ENCODE results near the gene TAF11L9.
"Not testable (repeated sequence)": the region's sequence is repeated elsewhere in the genome, so short reads cannot be mapped to it uniquely, and the experiment has no call there.

The TAF11L9 gene

GRCh38 chr5:17594255-17594654 is at the start of gene TAF11L9:
TAF11L9 (minus strand) TSS chr5:17594394.
- DNase-seq, result not testable (repeated sequence)

- DNase-seq, result no peak
Observed at GRCh38 chr5:17634160-17634559, 40.0 kb upstream of the TAF11L9 start, which contains the start of gene TAF11L14. TAF11L14 (plus strand) TSS chr5:17634460.

- DNase-seq, result not testable (repeated sequence)
Observed at GRCh38 chr5:17631788-17632187, 37.6 kb upstream of the TAF11L9 start, which contains the start of gene TAF11L13. TAF11L13 (plus strand) TSS chr5:17632088.

GRCh38 chr5:17625686-17626085 is 31.5 kb upstream of the TAF11L9 start:
- DNase-seq, result no peak

GRCh38 chr5:17620627-17621026 is 26.4 kb upstream of the TAF11L9 start:
- no peak for DNase-seq

GRCh38 chr5:17619354-17619753 is 25.2 kb upstream of the TAF11L9 start:
- no peak for DNase-seq

DNA sequence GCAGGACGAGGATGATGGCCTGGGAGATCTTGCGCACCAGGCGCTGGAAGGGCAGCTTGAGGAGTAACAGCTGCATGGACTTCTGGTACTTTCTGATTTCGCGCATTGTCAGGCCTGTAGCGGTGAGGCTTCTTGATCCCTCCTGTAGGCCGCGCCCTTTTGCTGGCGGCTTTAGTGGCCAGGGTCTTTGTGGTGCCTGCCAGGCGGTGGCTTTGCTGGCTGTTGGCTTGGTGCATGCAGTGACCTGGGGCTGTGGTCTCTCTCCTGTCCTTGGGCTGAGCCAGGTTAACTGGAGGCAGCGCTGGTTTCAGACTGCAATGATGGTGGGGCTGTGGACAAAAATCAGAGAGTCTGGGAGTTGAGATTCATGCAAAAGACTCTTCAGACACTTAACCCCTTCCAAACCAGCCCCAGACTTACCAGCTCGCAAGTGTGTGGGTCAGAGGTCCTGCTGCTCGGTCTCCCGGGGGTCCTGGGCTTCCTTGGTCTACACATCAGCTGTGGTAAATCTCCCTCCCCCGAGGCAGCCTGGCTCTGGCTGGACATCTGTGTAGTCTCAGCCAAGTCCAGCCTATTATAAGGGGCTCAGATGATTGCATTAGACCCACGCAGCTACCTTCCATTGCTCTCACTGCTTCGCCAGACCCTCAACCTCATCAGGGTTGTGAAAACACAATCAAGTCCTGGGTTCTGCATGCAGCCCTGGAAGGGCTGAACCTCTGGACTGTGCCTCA is 20.8 kb upstream of the TAF11L9 start:
- no peak for DNase-seq

- not testable (repeated sequence) for DNase-seq
Observed at GRCh38 chr5:17610092-17610491, 15.9 kb upstream of the TAF11L9 start, which contains the start of gene TAF11L12. TAF11L12 (plus strand) TSS chr5:17610392.

DNA sequence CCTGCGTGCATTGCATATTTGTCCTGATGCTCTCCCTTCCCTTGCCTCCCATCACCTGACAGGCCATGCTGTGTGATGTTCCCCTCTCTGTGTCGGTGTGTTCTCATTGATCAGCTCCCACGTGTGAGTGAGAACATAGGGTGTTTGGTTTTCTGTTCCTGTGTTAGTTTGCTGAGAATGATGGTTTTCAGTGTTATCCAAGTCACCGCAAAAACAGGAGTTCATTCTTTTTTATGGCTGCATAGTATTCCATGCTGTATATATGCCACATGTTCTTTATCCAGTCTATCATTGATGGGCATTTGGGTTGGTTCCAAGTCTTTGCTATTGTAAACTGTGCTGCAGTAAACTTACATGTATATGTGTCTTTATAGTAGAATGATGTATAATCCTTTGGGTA is 13.3 kb upstream of the TAF11L9 start:
- DNase-seq, result not testable (repeated sequence)

DNA sequence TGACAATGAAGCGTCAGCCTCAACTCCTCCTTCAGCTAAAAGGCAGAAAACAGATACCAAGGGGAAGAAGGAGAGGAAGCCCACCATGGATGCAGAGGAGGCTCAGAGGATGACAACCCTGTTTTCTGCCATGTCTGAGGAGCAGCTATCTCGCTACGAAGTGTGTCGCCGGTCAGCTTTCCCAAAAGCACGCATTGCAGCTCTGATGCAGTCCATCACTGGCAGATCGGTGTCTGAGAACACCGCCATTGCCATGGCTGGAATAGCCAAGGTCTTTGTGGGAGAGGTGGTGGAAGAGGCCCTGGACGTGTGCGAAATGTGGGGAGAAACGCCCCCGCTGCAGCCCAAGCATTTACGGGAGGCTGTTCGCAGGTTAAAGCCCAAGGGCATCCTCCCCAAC is 10.8 kb upstream of the TAF11L9 start:
- DNase-seq, result no peak

DNA sequence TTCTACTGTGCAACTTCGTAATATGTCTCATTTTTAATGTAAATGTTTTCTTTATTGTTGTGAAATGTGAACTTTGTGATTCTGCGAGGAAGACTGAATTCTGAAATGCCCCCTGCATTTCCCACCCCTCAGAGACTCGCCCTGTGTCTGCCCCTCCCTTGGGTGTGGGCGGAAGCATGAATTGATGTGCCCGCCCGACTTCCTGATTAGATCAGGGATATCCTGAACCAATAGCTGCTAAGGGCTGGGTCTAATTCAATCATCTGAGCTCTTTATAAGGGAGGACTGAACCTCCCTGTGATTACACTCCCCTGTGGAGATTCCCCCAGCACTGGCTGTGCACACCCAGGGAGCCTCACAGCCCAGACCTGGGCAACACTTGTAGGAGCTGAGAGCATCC is 9.7 kb upstream of the TAF11L9 start, which contains the start of gene TAF11L11:
TAF11L11 (plus strand) TSS at position 304 of the 400 bp plus-strand sequence.
- DNase-seq, result not testable (repeated sequence)

- DNase-seq, result not testable (repeated sequence)
Observed at GRCh38 chr5:17597728-17598127, 3.5 kb upstream of the TAF11L9 start, which contains the start of gene TAF11L10. TAF11L10 (minus strand) TSS chr5:17597828.

GRCh38 chr5:17590860-17591259 is 3.3 kb downstream of the TAF11L9 start, which contains the start of gene TAF11L8:
TAF11L8 (minus strand) TSS chr5:17590960.
- DNase-seq, result not testable (repeated sequence)

GRCh38 chr5:17585658-17586057 is 8.5 kb downstream of the TAF11L9 start, which contains the start of gene TAF11L7:
TAF11L7 (minus strand) TSS chr5:17585758.
- not testable (repeated sequence) for DNase-seq

All from 8988T (cell line).